Activated B cell treated with CpG ODN at 0.5 μM for 24 hours (primary cell): ENCODE data around the gene EEF1B2. TPM values are rescaled to one million over a fixed set of nuclear protein-coding genes. Genes with fewer than 3 reads are reported as not detected.

Experiments used
- ATAC-seq: fragments of 200-7000 bp; cut with Tn5 transposase; one replicate; pipeline ENCODE4 v1.10.0; 2021; ENCODE audit warnings: low read depth, mild to moderate bottlenecking, moderate library complexity
- CTCF ChIA-PET: fragments of 350-600 bp; sonication (Branson Sonifier 250); formaldehyde crosslinking; loops from one replicate; lab custom pipeline; 2021; ENCODE audit warnings: antibody characterized with exemption; lab: Charles Lee
- POLR2A ChIA-PET: fragments of 350-600 bp; sonication (Branson Sonifier 250); formaldehyde crosslinking; loops from one replicate; lab custom pipeline; 2021; ENCODE audit warnings: antibody characterized with exemption; lab: Charles Lee
- DNase-seq: peaks from one replicate; pipeline ENCODE4 v3.0.0; 2022
- H3K27ac Mint-ChIP-seq: one replicate; pipeline ENCODE4 v1.8.0; 2020; ENCODE audit warnings: mixed read lengths
- H3K27me3 Mint-ChIP-seq: one replicate; pipeline ENCODE4 v1.8.0; 2021; ENCODE audit warnings: mixed read lengths
- H3K36me3 Mint-ChIP-seq: one replicate; pipeline ENCODE4 v1.8.0; 2021; ENCODE audit warnings: low read depth, mixed read lengths
- H3K4me1 Mint-ChIP-seq: one replicate; pipeline ENCODE4 v1.8.0; 2021; ENCODE audit warnings: mixed read lengths
- H3K4me3 Mint-ChIP-seq: one replicate; pipeline ENCODE4 v1.8.0; 2020; ENCODE audit warnings: mild to moderate bottlenecking, mixed read lengths
- H3K9me3 Mint-ChIP-seq: one replicate; pipeline ENCODE4 v1.8.0; 2020; ENCODE audit warnings: mixed read lengths
- CTCF ChIP-seq: fragments of 200-600 bp; IDR thresholded peaks from one replicate; pipeline ENCODE4 v1.8.0; 2022; ENCODE audit warnings: antibody characterized with exemption, mild to moderate bottlenecking
- intact Hi-C: fragments of 100-400 bp; cut with micrococcal nuclease; formaldehyde crosslinking; loops from one replicate; pipeline ENCODE4 v1.15.1; 2024
- total RNA-seq: library from RNA; stranded (reverse); gene quantifications from 2 replicates; pipeline ENCODE4 v1.2.3, GENCODE V29; 2022

EEF1B2 gene
- total RNA-seq, 1 donor from 2014 or later = 1,278 TPM

GRCh38 chr2:206193671-206194357 lies 34.1 kb downstream of the EEF1B2 start:
- Mint-ChIP-seq H3K4me1 (no peaks in the 10 kb centered on the region), H3K27me3 (peaks cover 30% of the 10 kb centered on the region), H3K4me3 (no peak overlapping the region), H3K9me3 (no peaks in the 10 kb centered on the region), H3K36me3 (no peaks in the 10 kb centered on the region), H3K27ac (no peak overlapping the region)
- ChIA-PET CTCF (no interaction called here), POLR2A (no interaction called here)
- intact Hi-C loops = no loop called here
- ATAC-seq = no peak
- no peak for DNase-seq
- TF ChIP-seq CTCF = no peak

GRCh38 chr2:206198677-206199076 lies 39.0 kb downstream of the EEF1B2 start:
- no peak for TF ChIP-seq CTCF
- Mint-ChIP-seq H3K27ac (no peak overlapping the region), H3K4me3 (no peak overlapping the region), H3K36me3 (no peaks in the 10 kb centered on the region), H3K9me3 (no peaks in the 10 kb centered on the region), H3K27me3 (peaks cover 25% of the 10 kb centered on the region), H3K4me1 (no peaks in the 10 kb centered on the region)
- ChIA-PET POLR2A (no interaction called here), CTCF (no interaction called here)
- DNase-seq = no peak
- no peak for ATAC-seq
- intact Hi-C loops = no loop called here

- H3K27me3 Mint-ChIP-seq = peaks cover 17% of the 10 kb centered on the region
- ChIA-PET POLR2A (no interaction called here), CTCF (no interaction called here)
- no peak for TF ChIP-seq CTCF
- H3K36me3 Mint-ChIP-seq = no peaks in the 10 kb centered on the region
- H3K4me1 Mint-ChIP-seq = no peaks in the 10 kb centered on the region
- H3K4me3 Mint-ChIP-seq = no peak overlapping the region
- H3K9me3 Mint-ChIP-seq = no peaks in the 10 kb centered on the region
- ATAC-seq (no peak), DNase-seq (no peak)
- H3K27ac Mint-ChIP-seq = no peak overlapping the region
- intact Hi-C loops = no loop called here
These were observed 41.6 kb downstream of the EEF1B2 start for GRCh38 chr2:206201075-206201848.

GRCh38 chr2:206202446-206202845 lies 42.8 kb downstream of the EEF1B2 start:
- no peak for TF ChIP-seq CTCF
- POLR2A ChIA-PET = no interaction called here
- Mint-ChIP-seq H3K9me3 (no peaks in the 10 kb centered on the region), H3K4me1 (no peaks in the 10 kb centered on the region), H3K27ac (no peak overlapping the region), H3K4me3 (no peak overlapping the region), H3K27me3 (peaks cover 17% of the 10 kb centered on the region), H3K36me3 (no peaks in the 10 kb centered on the region)
- CTCF ChIA-PET = no interaction called here
- DNase-seq (no peak), ATAC-seq (no peak)
- intact Hi-C loops = no loop called here

- no peaks in the 10 kb centered on the region for H3K4me1 Mint-ChIP-seq
- CTCF ChIA-PET = no interaction called here
- ATAC-seq (no peak), DNase-seq (no peak)
- no peak overlapping the region for H3K4me3 Mint-ChIP-seq
- no peak overlapping the region for H3K27ac Mint-ChIP-seq
- TF ChIP-seq CTCF = no peak
- intact Hi-C loops = no loop called here
- H3K27me3 Mint-ChIP-seq = peaks cover 12% of the 10 kb centered on the region
- H3K36me3 Mint-ChIP-seq = no peaks in the 10 kb centered on the region
- H3K9me3 Mint-ChIP-seq = no peaks in the 10 kb centered on the region
- POLR2A ChIA-PET = no interaction called here
These were observed 43.6 kb downstream of the EEF1B2 start for GRCh38 chr2:206203331-206203730.
